ENCODE data around the gene CAVIN4.

The CAVIN4 gene

DNA sequence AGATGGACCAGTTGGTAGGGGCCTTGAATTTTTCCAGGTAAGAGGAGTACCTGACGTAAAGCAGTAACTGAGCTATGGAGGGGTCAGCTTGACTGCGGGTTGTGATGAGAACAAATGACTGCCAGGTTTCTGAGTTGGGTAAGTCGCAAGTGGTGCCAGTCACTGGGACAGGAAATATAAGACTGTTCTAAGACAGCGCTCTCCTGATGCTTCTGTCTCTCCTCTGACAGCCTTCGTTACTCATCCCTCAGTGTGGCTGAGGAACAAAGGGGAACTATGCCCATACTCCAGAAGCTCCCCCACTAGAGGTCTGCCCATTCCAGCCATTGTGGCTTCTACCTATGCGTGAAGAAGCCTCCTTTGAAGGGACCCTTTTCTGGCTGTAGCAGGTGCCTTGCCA is 13.3 kb downstream of the CAVIN4 start:
- DNase-seq: no peak

DNA sequence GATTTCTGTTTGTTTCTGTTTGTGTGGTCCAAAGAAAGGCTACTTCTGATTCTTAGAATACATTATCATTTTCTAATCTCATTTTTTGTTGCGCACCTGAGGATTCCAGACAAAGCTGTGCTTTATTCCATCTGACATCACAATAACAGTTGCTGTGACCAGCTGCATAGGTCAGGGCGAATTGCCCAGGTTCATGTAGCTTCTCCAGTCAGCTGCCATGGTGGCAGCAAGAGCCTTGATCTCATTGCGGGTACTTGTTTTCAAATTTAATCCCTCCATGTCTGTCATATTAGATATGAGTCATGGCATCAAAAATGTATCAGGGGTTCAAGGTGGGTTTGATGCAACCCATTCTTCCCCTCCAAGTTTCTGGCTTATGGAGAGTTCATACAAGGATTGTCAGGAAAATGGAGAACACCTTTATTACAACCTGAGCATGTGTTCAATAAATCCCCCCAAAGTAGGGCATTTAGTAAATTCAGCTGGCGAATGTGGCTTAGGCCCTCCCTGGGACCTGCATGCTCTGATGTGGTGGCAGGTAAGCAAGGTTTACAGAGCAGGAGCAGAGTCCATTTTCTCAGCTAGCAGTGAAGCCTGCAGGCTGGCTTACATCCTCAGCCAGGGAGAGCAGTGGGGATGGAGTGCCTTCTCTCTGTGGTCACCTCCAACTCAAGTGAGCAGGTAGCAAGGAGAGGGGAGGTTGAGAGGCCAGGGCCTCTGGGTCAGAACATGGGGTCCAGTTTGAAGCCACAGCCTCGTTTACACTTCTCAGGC is 13.9 kb downstream of the CAVIN4 start:
- DNase-seq: no peak

DNA sequence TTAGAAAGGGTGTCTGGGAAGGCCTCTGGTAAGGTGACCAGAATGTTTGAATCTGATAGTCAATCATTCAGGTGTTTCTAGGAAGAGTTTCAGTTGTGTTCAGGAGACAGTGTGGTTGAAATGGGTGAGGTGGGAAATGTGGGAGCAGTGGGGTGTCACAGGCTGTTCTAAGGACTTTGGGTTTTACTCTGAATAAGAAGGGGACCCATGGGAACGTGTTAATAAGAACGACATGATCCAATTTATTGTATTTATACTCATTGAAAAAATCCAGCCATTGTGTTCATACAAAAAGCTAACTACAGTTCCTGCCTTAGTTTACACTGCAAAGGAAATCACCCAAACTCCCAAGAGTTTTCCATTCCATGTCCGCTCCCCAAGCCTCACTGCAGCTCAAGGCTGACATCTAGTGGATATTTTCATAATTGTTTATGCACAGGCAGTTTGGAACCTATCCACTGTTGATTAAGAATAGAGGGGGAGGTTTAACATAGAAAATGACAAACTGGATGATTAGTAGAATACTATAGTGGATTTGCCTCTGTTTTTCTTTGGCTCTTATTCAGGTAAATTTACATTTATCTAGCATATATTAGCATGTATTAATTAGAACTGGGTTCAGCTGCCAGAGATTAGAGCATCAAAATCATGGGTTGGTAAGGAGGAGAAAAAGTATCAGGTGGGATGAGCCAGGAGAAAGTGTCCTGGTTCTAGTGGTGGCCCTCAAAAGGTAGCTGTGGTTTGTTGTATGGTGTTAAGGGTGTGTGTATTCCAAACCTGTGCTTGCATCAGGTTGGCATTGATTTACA is 17.7 kb downstream of the CAVIN4 start:
- peak; percentile 29 to 61 for DNase-seq

DNA sequence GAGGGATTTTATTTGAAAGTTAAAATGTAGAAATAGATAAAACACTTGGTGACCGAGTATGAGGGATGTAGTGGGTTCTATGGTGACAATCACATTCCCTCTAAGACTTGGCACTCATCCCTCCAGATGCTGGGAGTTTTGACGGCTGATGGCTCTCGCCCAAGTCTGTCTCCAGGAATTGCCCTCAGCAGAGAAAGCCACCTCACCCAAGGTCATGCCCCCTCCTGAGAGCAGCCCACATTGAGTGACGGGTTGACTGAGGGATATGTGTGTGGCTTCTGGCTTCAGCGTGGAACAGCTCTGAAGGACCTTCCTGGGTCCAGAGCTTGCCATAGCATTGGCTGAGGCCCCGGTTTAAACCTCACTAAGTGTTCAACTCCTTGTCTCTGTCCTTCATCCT is 19.4 kb downstream of the CAVIN4 start:
- DNase-seq: no peak

DNA sequence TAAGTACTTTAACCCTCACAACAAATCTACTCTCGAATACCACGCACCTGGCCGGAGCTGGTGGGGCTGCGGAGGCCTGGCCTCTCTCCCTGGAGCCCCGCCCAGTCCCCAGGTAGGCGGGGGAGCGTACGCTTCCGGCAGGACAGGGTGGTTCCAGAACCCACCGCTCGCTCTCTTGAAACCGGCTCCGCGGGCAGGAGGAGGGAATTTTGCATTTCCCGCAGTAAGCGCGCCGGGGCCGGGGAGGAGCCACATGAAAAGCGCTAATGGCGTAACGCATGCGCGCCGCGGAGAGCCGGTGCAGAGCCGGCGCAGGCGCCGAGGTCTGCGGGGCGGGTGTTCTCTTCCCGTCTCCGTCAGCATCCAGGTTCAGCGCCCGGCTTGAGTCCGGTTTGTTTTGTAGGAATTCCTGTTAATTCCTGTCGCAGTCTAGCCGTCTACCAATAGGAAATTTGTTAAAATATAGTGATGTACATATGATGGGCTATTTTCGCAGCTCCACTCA is 20.8 kb downstream of the CAVIN4 start:
- peak; percentile 81 to 85 for DNase-seq

DNA sequence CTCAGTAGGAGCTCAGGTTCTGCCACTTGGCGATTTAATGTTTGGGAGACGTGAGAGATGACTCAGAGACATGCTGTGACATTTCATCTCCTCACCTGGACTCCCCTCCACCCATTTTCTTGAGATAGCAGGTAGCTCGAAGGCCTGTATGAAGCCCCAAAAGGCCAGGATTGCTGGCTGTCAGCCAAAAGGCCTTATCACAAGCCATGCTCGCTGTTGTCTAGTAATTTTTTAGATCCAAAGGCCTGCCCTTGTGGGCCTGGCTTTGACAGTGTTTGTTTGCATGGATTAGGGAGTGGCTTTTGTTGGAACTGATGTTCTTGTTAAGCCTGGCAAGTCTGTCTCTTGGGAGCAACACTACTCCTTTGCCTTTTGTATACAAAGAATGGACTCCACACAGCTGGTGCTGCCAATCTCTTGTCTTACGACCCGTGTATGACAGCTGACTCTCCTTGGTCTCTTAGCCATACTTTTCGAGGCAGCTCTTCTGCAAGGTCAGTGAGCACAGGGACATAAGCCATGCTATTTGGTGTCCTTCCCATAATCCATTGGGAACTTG is 22.7 kb downstream of the CAVIN4 start:
- no peak for DNase-seq

DNA sequence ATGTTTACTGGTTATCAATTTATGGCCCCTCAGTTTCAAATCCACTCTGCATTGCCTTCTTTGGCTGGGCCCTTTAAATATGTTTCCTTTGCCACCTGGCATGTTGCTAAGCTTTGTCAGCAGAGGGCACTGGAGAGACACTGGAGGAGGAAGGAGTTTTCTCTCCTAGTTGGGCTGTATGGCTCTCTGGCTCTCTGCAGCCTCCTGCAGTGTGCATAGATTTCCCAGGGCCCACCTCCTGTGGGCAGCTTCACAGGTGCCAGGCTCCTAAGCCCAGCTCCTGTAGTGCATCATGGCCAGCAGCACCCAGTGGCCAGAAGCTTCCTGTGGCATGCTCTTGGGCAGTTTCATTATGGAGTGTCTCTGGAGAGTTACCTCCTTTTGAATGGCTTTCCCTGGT is 23.3 kb downstream of the CAVIN4 start:
- peak; percentile 48 to 78 for DNase-seq

DNA sequence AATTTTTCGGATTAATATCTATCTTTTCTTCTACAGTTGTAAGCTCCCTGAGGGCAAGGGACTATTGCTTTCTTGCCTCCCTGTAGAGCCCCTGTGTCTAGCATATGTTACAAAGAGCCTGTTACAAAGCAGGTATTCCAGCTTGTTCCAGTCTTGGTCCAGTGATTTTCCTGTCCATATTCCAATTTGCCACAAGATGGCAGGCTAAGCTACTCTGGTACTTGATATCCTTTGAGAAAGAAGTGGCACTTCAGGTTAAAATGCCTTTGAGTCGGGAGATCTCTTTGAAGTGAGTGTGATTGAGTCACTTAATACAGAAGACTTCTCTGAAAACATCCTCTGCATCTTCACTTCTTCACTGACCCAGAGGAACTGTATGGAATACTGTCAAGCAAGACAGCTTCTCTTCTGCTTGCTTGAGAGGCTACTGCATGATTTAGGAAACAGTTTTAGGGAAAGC is 24.5 kb downstream of the CAVIN4 start:
- DNase-seq: peak; percentile 59 to 60

DNA sequence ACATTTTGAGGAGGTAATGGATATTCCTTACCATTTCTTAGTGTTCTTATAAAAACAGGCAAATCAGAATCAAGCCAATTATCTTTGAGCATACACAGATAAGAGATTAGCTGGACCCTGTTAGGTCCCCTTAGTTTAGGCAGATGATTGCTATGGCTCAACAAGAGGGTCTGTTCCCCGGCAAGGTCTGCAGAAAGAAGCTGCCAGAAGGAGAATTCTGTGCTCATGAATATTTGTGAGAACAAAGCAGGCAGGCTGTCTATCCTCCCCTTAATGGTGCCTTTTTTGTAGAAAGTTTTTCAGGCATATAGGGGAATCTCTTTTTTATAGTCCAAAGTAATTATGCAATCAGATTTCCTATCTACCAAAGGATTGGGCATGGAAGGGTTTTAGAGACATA is 27.5 kb downstream of the CAVIN4 start:
- DNase-seq: no peak

DNA sequence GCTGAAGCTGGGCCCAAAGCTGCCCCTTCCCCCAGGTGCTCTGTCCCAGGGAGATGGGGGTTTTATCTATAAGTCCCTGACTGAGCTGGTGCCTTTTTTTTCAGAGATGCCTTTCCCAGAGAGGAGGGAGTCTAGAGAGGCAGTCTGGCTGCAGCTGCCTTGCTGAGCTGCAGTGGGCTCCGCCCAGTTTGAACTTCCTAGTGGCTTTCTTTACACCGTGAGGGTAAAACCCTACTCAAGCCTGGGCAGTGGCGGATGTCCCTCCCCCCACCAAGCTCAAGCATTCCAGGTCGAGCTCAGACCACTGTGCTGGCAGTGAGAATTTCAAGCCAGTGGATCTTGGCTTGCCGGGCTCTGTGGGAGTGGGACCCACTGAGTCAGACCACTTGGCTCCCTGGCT is 41.3 kb downstream of the CAVIN4 start:
- DNase-seq: peak in 1 of 2 experiments; percentile 1

DNA sequence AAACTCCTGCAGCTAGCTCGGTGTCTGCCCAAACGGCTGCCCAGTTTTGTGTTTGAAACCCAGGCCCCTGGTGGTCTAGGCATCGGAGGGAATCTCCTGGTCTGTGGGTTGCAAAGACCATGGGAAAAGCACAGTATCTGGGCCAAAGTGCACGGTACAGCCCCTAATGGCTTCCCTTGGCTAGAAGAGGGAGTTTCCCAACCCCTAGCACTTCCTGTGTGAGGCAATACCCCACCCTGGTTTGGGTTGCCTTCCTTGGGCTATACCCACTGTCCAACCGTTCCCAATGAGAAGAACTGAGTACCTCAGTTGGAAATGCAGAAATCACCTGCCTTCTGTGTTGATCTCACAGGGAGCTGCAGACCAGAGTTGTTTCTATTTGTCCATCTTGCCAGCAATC is 41.8 kb downstream of the CAVIN4 start:
- no peak for DNase-seq

DNA sequence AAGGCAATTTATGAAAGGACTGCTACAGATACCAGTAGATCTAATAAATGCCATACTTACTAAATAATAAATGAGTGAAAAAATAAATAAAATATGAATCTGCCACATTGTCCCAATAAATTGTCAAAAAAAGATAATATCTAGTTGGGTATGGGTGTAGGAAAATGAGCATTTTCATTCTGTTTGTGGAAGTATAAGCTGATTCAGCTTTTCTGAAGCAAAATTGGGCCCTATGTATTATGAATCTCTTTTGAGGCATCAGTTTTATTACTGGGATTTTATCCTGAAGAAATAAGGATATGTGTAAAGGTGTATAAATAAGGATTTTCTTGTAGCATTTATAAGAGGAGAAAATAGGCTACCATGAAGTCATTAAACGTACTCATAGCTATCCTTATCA is 46.1 kb downstream of the CAVIN4 start:
- DNase-seq: no peak

DNA sequence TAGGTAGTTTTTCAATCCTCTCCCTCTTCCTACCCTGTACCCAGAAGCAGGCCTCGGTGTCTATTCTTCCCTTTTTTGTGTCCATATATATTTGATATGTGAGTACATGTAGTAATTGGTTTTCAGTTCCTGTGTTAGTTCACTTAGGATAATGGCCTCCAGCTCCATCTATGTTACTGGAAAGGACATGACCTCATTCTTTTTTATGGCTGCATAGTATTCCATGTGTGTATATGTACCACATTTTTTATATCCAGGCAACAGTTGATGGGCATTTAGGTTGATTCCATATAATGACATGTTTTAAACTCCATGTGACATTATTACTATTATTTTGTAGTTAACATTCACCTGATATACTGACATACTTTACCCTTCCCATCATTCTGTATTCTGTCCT is 49.1 kb downstream of the CAVIN4 start:
- DNase-seq: no peak

DNA sequence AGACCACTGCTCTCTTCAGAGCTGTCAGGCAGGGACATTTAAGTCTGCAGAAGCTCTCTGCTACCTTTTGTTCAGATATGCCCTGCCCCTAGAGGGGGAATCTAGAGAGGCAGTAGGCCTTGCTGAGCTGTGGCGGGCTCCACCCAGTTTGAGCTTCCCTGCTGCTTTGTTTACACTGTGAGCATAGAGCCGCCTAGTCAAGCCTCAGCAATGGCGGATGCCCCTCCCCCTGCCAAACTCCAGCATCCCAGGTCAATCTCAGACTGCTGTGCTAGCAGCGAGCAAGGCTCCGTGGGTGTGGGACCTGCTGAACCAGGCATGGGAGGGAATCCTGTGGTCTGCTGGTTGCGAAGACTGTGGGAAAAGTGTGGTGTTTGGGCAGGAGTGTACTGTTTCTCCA is 59.9 kb downstream of the CAVIN4 start:
- peak; percentile 25 to 31 for DNase-seq

All from SHP77 (cell line).